GM18868 (cell line): Measurements from ENCODE around the gene POU4F1.
"Not testable (repeated sequence)": the region's sequence is repeated elsewhere in the genome, so short reads cannot be mapped to it uniquely, and the experiment has no call there.

Experiments
- ATAC-seq: cut with Tn5 transposase; IDR thresholded peaks from one replicate; pipeline ENCODE4 v1.9.1; 2021; ENCODE audit warnings: mild to moderate bottlenecking, moderate library complexity; ENCODE audit not compliant: unreplicated experiment

POU4F1 gene

GRCh38 chr13:78603240-78603957 lies at the start of gene POU4F1:
POU4F1 (minus strand) TSS chr13:78603552; CDS start chr13:78603326, 226 bp downstream.
- ATAC-seq = peak; percentile 93

DNA sequence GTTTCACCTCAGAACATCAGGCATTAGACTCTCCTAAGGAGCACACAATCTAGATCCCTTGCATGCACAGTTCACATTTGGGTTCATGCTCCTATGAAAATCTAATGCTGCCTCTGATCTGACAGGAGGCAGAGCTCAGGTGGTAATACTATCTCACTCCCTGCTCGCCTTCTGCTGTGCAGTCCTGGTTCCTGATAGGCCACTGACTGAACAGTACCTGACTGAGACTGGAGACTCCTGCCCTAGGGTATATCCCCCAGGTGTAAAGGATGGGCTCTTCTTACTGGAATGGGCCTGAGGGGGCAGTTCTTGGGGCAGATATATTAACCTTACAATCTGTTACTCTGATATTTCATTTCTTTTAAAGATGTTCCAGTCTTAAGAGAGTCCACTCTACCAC lies 49.3 kb upstream of the POU4F1 start:
- ATAC-seq = no peak

DNA sequence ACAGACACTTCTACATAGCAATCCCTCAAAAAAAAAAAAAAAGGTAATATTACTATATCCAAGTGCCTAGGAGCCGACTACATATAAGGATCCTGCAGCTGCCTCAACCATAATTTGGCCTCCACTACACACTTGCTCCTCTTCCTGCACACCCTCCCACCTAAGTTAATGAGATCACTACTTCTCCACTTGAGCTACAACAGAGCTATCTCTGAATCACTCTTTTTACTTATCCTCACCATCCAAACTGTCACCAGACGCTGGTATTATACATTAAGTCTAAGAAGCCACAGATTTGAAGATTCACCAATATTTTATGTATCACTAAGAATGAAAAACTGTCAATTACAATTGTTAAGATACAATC lies 47.3 kb upstream of the POU4F1 start:
- no peak for ATAC-seq

GRCh38 chr13:78649997-78650716 lies 46.8 kb upstream of the POU4F1 start:
- no peak for ATAC-seq

DNA sequence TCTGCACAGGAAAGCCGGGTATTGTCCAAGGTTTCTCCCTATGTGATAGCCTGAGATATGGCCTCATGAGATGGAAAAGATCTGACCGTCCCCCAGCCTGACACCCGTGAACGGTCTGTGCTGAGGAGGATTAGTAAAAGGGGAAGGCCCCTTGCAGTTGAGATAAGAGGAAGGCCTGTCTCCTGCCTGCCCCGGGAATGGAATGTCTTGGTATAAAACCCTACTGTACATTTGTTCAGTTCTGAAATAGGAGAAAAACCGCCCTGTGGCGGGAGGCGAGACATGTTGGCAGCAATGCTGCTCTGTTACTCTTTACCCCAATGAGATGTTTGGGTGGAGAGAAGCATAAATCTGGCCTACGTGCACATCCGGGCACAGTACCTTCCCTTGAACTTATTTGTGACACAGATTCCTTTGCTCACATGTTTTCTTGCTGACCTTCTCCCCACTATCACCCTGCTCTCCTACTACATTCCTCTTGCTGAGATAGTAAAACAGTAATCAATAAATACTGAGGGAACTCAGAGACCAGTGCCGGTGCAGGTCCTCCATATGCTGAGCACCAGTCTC lies 43.8 kb upstream of the POU4F1 start:
- ATAC-seq = not testable (repeated sequence)

GRCh38 chr13:78638216-78638615 lies 34.9 kb upstream of the POU4F1 start:
- ATAC-seq = peak; percentile 95

DNA sequence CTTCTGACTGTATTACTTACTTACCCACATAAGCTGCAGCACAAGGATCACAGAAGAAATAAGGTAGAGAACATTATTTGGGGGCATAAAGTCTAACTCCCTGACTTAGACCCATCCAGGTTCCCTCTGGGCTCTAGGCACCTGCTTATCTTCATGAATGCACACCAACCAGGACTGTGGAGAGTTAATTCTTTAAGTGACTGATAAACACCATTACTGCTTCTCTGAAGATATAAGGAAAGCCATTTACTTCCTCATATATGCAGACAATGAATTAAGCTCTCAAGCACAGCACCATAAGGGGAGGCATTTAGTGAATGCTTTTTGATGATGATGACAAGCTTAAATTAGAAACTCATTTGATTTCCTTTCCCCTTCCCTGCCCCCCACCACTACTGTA lies 33.1 kb upstream of the POU4F1 start:
- ATAC-seq = no peak

DNA sequence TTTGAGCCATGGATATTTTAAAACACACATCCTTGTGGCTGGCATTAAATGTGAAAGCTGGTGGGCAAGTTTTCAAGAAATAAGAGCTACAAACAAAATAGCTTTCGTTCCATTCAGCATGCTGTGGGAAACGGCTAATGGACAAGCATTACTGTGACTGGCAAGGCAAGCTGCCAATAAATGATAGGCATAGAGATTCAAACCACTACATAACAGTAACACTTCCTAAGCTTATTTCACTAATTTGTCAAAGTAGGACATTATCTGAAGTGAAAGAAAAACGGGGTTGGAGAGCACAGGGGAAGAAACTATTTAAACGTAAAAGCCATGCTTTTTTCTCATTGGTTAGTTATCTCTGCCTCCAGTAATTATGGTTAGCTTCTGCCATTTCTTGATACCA lies 29.6 kb upstream of the POU4F1 start:
- ATAC-seq = no peak

- no peak for ATAC-seq
Observed at GRCh38 chr13:78631077-78631476, 27.7 kb upstream of the POU4F1 start.

GRCh38 chr13:78630511-78630910 lies 27.2 kb upstream of the POU4F1 start:
- no peak for ATAC-seq

GRCh38 chr13:78625384-78625783 lies 22.0 kb upstream of the POU4F1 start:
- no peak for ATAC-seq

DNA sequence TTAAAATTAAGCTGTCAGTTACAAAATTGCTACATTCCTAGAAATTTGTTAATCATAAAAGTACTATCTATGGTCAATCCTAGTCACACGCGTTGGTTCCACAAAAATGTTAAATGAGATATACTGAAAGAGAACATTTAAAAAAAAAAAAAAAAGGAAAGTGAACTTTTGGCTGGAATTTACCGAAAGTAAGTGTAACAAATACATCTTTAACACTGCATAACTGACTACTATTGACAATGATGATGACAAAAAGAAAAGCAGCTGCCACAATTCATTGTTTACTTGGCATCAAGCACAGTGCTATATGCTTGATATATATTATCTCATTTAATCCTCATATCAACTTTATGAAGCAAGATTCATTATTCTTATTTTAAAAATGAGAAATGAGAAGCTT lies 19.8 kb upstream of the POU4F1 start:
- ATAC-seq = no peak

DNA sequence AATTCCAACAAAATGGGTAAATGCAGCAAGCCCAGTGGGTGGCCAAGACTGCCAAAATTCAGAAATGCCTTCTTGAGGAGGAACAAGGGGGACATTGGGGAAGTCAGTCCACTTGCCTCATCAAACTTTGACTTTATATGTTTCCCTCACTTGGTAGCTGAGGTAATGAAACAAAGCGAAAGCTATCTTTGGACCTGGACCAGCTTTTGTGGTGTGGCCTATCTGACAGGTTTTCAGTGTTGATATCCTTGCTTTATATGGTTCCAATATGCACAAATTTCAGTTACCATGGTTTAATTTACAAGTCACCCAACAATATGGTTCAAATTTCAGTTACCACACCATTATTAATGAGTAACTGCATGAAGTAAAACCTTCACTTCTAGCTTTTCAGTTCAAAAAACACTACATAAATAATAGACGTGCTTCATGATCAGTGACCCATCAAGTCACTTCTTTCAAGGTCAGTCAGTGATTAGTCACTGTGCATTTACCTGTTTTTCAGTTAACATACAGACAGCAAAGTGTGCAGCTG lies 17.7 kb upstream of the POU4F1 start:
- ATAC-seq = no peak

DNA sequence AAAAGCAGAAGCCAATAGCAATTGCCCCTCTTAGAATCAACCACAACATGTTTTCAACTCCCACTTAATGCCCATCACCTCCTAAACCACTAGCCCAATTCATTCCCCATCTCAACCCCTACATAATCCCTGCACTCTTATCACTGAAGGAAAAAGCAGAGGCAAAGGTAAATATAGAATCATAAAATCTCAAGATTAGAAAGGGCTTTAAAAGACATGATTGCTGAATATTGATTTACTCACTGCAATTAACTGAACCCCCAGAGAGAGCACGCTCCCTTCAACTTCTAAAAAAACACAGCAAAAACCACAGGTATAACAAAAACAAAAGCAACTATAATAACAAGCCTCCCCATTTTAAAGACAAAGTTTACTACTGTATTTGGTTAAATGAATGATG lies 15.1 kb upstream of the POU4F1 start:
- no peak for ATAC-seq

DNA sequence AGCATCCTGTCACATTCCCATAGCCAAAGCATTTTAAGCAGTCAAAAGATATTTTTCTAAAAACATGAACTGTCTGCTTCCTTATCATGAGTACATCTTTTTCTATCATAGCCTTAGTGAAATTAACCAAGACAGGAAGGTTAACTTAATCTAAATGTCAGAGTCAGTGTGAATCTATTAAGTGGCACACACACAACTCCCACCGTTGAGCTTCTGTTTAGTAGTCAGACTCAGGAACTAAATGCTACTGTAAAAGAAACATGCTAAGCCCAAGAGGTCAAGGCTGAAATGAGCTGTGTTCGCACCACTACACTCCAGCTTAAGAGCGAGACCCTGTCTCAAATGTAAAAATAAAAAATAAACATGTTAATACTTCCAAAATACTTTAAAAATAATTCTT lies 7.7 kb upstream of the POU4F1 start:
- no peak for ATAC-seq

GRCh38 chr13:78610381-78610883 lies 7.1 kb upstream of the POU4F1 start:
- ATAC-seq = peak; percentile 57

DNA sequence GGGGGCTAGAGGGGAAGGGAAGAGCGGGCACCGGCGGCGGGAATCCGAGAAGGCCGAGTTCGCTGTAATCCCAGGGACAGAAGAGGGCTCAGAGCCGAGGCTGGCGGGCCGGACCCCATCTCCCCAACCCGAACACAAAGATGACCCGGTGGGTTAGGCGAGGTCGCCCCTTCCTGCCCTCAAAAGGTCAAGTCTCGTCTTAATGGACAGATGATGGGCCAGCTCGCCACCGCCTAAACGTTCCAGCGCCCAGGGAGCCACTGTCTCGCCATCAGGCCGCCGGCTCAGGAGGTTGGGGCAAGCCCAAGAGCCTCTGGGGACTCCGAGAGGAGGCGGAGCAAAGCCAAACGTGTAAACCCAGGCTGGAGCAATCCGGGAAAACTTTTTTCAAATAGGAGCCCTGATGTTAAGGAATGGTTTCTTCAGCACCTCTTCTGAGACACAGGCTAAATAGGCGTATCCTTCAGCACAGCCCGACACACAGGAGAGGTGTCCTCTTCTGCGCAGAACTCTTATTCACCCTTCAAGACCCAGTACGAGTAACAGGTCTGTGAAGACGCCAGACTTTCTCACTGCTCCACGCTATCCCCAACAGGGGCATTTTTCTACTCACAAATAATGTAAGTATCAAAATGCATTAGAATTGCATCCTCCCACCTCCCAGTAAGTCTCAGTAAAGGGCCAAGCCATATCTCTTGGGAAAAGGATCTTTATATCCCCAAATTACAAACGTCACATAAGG lies 6.3 kb upstream of the POU4F1 start:
- ATAC-seq = peak; percentile 21

- no peak for ATAC-seq
Observed at GRCh38 chr13:78608688-78609463, 5.5 kb upstream of the POU4F1 start.

DNA sequence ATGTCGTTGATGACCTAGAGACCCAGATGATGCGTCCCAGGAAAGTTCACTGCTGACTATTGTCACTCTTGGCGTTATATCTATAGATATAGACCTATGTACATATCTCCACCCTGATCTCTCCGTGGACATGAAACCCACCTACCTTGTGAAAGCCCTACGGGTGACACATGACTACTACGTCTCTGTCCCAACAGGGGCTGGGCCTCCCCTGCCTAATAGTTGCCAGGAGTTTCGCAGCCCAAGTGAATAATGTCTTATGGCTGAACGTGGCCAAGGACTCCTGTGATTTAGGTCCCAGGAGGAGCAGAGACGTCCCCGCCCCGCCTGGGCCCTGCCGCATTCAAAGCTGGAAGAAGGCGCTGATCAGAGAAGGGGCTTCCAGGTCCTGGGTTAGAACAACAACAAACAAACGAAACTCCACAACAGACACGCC lies 4.9 kb upstream of the POU4F1 start:
- ATAC-seq = no peak
